Measurements from ENCODE around the gene PRND.

The PRND gene

DNA sequence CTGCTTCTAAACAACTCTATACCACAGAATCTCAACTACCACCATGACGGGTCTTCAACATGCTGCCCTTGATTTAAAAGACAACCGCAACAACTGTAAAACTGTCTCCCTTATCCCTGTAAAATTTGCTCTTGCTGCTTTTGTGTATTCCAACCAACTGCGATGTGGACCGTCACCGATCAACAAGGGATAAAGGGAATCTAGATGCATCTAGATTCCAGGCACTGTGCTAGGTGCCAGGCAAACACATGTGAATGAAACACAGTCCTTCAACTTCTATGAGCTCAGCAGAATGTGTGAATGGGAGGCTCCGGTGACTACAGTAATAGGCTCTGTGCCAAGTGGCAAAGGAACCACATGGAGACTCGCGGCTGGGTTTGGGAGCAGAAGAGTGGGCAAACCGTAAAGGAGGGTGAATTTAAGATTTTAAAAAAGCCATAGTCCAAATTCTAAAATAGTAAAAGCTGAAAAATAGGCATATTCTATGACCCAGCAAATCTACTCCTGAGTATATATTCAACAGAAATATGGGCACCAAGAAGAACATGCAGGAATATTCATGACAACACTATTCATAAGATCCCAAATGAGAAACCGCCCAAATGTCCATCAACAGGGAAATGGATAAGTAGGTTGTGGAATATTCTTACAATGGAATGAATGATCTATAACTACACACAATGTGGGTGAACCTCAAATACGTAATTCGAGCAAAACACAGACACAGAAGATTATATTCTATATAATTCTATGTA lies 3.7 kb upstream of the PRND start:
- TF ChIP-seq, protein P1, sequence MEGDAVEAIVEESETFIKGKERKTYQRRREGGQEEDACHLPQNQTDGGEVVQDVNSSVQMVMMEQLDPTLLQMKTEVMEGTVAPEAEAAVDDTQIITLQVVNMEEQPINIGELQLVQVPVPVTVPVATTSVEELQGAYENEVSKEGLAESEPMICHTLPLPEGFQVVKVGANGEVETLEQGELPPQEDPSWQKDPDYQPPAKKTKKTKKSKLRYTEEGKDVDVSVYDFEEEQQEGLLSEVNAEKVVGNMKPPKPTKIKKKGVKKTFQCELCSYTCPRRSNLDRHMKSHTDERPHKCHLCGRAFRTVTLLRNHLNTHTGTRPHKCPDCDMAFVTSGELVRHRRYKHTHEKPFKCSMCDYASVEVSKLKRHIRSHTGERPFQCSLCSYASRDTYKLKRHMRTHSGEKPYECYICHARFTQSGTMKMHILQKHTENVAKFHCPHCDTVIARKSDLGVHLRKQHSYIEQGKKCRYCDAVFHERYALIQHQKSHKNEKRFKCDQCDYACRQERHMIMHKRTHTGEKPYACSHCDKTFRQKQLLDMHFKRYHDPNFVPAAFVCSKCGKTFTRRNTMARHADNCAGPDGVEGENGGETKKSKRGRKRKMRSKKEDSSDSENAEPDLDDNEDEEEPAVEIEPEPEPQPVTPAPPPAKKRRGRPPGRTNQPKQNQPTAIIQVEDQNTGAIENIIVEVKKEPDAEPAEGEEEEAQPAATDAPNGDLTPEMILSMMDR (IDR thresholded peaks at IDR 0.05; ENCODE audit: low read length): no peak
- TF ChIP-seq EZH2 (optimal IDR thresholded peaks at IDR 0.05; ENCODE audit: low read depth, low read length) (no peak), EZH2phosphoT487 (IDR thresholded peaks at IDR 0.05; ENCODE audit: low read length) (no peak)
- Histone ChIP-seq H3K9me3 (replicated peaks; ENCODE audit: insufficient read depth, low read length) (no peaks in the 10 kb centered on the region), H3K4me2 (ENCODE audit: low read depth, low read length) (no peak overlapping the region), H3K36me3 (replicated peaks; ENCODE audit: insufficient read depth, low read length) (no peaks in the 10 kb centered on the region), H3K4me3 (ENCODE audit: low read length) (no peak overlapping the region), H3K27me3 (replicated peaks; ENCODE audit: insufficient read depth, low read length) (no peaks in the 10 kb centered on the region), H3F3A (ENCODE audit: insufficient read depth, low read length) (peaks cover 12% of the 10 kb centered on the region), H3K9me2 (replicated peaks; ENCODE audit: insufficient read depth, low read length) (no peaks in the 10 kb centered on the region), H3K4me1 (ENCODE audit: low read length) (peaks cover 20% of the 10 kb centered on the region), H2AFZ (ENCODE audit: low read length) (no peak overlapping the region), H3K9ac (ENCODE audit: low read length) (no peak overlapping the region), H3K27ac (ENCODE audit: low read length) (no peak overlapping the region), H3K79me2 (ENCODE audit: low read length) (no peaks in the 10 kb centered on the region), H4K20me1 (ENCODE audit: insufficient read depth, low read length) (no peaks in the 10 kb centered on the region)
- DNase-seq: no peak

DNA sequence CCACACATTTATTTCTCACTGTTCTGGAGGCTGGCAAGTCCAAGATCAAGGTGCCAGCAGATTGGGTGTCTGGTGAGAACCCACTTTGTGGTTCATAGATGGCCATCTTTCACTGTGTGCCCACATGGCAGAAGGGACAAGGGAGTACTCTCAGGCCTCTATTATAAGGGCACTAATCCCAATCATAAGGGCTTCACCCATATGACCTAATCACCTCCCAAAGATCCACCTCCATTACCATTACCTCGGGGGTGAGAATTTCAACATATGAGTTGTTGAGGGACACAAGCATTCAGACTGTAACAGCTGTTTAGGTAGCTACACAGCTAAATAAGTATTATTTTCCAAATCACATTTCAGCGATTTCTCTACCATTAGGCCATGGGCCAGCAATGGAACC lies 2.5 kb upstream of the PRND start:
- Histone ChIP-seq H3K27ac (ENCODE audit: low read length) (peak overlapping the region; percentile 97; the same call in 1 of the 2 replicates), H3K9me3 (replicated peaks; ENCODE audit: insufficient read depth, low read length) (no peaks in the 10 kb centered on the region), H3K36me3 (replicated peaks; ENCODE audit: insufficient read depth, low read length) (no peaks in the 10 kb centered on the region), H3K4me2 (ENCODE audit: low read depth, low read length) (no peak overlapping the region), H3K9me2 (replicated peaks; ENCODE audit: insufficient read depth, low read length) (no peaks in the 10 kb centered on the region), H3K9ac (ENCODE audit: low read length) (no peak overlapping the region), H3K4me1 (ENCODE audit: low read length) (peaks cover 20% of the 10 kb centered on the region), H3K27me3 (replicated peaks; ENCODE audit: insufficient read depth, low read length) (no peaks in the 10 kb centered on the region), H2AFZ (ENCODE audit: low read length) (peak overlapping the region; percentile 94; the same call in 1 of the 2 replicates), H3K4me3 (ENCODE audit: low read length) (no peak overlapping the region), H4K20me1 (ENCODE audit: insufficient read depth, low read length) (no peaks in the 10 kb centered on the region), H3K79me2 (ENCODE audit: low read length) (no peaks in the 10 kb centered on the region), H3F3A (ENCODE audit: insufficient read depth, low read length) (peaks cover 12% of the 10 kb centered on the region)
- no peak for DNase-seq
- TF ChIP-seq EZH2phosphoT487 (IDR thresholded peaks at IDR 0.05; ENCODE audit: low read length) (no peak), EZH2 (optimal IDR thresholded peaks at IDR 0.05; ENCODE audit: low read depth, low read length) (no peak)
- TF ChIP-seq, protein P1 (IDR thresholded peaks at IDR 0.05; ENCODE audit: low read length): no peak

DNA sequence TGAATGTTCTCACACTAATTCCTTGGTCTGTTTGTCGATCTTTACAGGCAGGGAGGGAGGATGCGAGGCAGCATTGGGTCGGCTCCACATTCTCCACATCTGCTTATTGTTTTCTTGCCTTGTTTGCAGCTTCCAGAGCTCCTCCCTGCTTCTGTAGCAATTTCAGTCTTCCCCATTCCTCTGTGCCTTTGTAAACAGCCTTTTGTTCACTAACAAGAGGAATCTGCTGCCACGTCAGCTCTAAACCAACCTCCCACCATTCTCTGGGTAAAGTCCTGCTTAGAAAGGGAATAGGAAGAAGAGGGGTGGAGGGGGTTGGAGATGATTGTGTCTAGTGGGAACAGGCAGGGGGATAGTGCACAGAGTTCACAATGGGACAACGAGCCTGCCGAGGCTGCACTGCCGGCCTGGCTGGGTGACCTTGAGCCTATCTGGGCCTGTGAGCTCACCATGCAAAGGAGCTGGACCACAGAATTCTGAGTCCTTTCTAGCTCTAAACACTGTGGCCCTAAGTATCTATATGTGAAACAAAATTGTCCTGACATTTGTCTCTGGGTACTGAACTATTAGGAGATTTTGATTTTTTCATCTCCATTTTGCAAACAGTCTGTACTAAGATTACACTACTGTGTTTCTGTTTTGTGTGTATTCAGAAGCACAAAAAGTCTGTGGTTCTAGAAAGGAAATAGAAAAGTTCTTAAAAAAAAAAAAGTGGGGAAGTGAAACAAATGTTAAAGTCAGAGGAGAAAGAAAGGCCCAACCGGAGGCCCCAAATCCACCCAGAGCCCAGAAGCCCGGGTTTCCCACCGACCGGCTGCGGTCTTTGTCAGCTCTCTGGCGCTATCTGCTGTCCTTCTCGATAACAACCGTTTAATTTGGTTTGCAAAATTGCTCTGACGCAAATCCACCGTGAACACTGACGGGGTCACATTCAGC lies 1.4 kb upstream of the PRND start:
- H3K9me2 ChIP-seq (replicated peaks; ENCODE audit: insufficient read depth, low read length): no peaks in the 10 kb centered on the region
- peak overlapping the region; percentile 60 for H3K4me2 ChIP-seq (ENCODE audit: low read depth, low read length)
- no peaks in the 10 kb centered on the region for H3K27me3 ChIP-seq (replicated peaks; ENCODE audit: insufficient read depth, low read length)
- H3K27ac ChIP-seq (ENCODE audit: low read length): peak overlapping the region; percentile 97
- peak overlapping the region; percentile 94 for H2AFZ ChIP-seq (ENCODE audit: low read length)
- no peaks in the 10 kb centered on the region for H3K9me3 ChIP-seq (replicated peaks; ENCODE audit: insufficient read depth, low read length)
- peak overlapping the region; percentile 60 for H3K9ac ChIP-seq (ENCODE audit: low read length)
- H3K79me2 ChIP-seq (ENCODE audit: low read length): no peaks in the 10 kb centered on the region
- peaks cover 20% of the 10 kb centered on the region for H3K4me1 ChIP-seq (ENCODE audit: low read length)
- peak; percentile 87 for DNase-seq
- TF ChIP-seq, protein P1 (IDR thresholded peaks at IDR 0.05; ENCODE audit: low read length): peak; percentile 73
- no peak for TF ChIP-seq EZH2phosphoT487 (IDR thresholded peaks at IDR 0.05; ENCODE audit: low read length)
- H3K36me3 ChIP-seq (replicated peaks; ENCODE audit: insufficient read depth, low read length): no peaks in the 10 kb centered on the region
- peaks cover 12% of the 10 kb centered on the region for H3F3A ChIP-seq (ENCODE audit: insufficient read depth, low read length)
- peak overlapping the region; percentile 27; the same call in 1 of the 2 replicates for H3K4me3 ChIP-seq (ENCODE audit: low read length)
- H4K20me1 ChIP-seq (ENCODE audit: insufficient read depth, low read length): no peaks in the 10 kb centered on the region

Data from MM.1S (cell line).